Activated T-helper 9 cell treated with anti-CD3 and anti-CD28 coated beads, Interleukin-2, amount 50 U/mL, for 16 hours (primary cell): Measurements from ENCODE around the gene PRR7.

Experiments
- DNase-seq: peaks from one replicate; pipeline ENCODE4 v3.0.0-alpha.2; 2020; ENCODE audit warnings: low read depth

PRR7 gene

GRCh38 chr5:177437623-177438022 is 9.0 kb upstream of the PRR7 start:
- no peak for DNase-seq

DNA sequence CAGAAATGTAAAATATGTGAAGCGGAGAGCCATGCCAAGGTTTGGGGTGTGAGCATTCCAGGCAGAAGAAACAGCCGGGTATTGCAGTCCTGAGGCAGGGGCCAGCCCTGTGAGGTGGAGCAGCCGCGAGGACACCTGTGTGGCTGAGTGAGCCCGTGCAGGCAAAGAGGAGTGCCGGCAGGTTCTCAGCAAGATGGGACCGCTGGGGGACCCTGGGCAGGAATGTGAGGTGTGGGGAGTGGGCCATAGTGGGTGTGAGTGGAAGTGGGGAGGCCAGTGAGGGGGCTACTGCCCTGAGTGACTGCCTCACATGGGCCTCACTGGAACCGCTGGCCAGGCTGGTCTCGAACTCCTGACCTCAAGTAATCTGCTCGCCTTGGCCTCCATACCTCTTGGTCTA is 8.1 kb upstream of the PRR7 start:
- no peak for DNase-seq

DNA sequence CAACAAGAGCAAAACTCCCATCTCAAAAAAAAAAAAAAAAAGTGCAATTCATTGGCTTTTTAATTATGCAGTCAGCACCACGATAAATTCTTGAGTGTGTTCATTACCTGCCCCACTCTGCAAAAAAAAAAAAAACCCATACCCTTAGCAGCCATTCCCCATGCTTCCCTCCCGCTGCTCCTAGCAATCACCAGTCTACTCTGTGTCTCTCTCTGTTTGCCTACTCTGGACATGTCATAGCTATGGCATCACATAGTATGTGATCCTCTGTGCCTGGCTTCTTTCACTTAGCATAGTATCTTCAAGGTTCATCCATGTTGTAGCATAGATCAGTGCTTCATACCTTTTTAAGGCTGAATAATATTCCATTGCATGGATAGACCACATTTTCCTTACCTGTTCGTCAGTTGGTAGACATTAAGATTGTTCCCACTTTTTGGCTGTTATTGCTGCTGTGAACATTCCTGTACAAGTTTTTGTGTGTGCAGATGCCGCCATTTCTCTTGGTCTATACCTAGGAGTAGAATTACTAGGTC is 7.0 kb upstream of the PRR7 start:
- DNase-seq: no peak

DNA sequence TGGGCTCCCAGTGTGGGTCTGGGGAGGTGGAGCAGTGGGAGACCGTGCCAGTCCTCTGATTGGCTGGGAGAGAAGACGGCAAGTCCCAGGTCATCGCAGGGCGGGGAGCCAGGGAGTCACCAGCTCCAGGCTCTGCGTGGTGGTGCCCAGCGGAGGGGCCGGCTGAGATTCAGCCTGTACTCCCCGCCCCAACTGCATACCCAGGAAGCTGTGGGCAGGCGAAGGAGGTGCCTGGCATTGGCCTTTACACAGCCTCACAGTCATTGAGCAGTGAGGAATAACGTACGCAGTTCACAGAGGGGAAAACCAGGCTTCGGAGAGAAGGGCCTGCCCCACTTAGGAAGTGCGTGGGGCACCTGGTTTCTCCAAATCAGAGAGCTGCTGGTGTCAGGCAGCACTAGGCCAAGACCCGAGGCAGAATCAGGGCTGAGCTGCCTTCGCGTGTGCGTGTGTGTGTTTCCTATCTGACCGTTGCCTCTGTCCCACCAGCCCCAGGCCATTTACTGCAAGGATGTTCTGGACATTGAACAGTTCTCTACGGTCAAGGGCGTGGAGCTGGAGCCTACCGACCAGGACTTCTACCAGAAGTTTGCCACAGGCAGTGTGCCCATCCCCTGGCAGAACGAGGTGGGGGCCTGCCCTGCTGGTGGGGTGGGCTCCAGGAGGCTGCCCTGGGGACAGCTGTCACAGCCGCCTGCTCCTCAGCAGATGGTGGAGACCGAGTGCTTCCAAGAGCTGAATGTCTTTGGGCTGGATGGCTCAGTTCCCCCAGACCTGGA is 6.2 kb upstream of the PRR7 start:
- peak; percentile 42 for DNase-seq

DNA sequence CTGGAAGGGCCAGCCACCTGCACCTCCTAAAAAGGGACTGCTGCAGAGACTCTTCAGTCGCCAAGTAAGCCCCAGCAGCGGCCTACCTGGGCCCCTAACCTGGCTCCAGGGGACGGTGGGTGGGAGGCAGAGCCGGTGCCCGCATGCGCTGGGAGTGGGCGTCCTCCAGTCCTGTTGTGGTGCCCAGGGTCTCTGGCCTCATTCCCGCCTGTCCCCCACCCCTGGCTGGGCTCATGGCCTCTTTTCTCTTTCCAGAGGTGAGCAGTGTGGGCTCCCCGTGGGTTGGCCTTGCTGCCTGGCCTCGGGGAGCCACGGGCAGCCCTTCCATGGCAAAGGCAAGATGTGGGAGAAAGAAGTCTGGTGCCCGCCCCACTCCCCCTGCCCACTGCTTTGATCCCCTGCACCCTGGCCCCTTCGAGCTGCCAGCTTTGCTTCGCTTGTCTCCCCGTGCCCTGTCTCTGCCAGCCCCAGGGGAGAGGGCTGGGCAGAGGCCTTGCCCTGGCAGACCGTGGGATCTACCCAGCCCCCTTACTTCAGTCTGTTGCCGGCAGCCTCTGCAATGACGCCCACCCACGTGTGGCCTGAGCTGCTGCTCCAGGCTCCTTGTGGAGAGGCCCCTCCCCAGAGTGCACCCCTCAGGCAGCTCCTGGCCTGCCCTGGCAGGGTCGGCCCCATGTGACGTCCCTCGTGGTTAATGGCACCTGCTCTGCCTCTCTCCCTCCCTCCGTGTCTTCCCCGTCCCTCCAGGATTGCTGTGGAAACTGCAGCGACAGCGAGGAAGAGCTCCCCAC is 5.4 kb upstream of the PRR7 start:
- no peak for DNase-seq

DNA sequence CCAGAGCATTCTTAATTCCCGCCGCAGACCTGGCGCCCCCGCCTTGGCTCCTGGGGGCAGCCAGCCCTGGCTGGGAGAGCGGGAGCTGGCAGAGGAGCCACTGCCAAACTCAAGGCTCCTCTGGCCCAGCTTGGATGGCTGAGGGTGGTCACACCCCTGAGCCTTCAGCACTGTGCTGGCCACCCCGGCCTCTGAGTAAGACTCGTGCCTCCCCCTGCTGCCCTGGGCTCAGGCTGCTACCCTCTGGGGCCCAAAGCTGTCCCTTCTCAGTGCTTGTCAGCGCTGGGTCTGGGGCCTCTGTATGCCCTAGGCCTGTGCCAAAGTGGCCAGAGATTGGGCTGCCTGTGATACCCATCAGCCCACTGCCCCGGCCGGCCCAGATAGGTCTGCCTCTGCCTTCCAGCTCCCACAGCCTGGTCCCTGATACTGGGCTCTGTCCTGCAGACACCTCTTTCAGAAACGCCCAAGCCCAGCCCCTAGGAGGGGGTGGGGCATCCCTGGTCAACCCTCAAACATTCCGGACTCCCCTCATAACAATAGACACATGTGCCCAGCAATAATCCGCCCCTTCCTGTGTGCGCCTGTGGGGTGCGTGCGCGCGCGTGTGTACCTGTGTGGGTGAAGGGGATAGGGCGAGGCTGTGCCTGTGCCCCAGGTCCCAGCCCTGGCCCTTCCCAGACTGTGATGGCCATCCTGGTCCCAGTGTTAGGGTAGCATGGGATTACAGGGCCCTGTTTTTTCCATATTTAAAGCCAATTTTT is 4.4 kb upstream of the PRR7 start:
- no peak for DNase-seq

DNA sequence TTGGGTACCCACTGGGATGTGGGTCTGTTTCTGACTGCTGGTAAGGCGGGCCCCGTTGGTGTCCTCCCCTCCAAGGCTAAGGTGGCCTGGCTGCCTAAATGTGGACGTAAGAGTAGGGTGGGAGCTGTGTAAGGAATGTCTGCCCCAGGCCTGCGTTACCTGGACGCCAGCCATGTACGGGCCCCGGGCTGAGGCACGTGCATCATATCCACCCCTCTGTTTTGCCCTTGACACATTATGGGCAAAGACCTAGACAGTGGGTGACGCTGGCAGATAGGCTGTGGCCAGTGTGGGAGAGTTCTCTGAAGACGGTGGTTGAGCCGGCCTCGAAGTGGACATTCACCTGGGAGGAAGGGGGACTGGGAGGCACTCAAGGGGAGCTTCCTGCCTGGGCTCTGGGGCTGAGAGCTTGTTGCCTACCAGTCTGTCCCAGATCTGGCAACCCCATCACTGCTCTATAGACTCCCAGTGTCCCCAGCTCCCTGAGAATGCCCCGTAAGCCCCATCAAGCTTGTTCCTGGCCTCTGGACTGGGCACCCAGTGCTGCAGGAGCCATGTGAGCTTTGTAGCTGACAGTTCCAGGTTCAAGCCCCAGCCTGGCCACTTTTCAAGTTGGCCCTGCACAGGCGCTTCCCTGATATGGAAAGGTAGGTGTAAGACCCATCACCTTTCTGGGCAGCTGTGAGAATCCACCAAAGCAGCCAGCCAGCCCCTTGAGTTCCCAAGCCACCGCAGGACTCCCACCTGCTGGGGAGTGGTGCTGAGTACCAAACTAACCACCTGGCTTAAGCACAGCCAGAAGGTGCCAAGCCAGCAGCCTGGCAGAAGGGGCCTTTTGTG is 3.2 kb upstream of the PRR7 start:
- no peak for DNase-seq

DNA sequence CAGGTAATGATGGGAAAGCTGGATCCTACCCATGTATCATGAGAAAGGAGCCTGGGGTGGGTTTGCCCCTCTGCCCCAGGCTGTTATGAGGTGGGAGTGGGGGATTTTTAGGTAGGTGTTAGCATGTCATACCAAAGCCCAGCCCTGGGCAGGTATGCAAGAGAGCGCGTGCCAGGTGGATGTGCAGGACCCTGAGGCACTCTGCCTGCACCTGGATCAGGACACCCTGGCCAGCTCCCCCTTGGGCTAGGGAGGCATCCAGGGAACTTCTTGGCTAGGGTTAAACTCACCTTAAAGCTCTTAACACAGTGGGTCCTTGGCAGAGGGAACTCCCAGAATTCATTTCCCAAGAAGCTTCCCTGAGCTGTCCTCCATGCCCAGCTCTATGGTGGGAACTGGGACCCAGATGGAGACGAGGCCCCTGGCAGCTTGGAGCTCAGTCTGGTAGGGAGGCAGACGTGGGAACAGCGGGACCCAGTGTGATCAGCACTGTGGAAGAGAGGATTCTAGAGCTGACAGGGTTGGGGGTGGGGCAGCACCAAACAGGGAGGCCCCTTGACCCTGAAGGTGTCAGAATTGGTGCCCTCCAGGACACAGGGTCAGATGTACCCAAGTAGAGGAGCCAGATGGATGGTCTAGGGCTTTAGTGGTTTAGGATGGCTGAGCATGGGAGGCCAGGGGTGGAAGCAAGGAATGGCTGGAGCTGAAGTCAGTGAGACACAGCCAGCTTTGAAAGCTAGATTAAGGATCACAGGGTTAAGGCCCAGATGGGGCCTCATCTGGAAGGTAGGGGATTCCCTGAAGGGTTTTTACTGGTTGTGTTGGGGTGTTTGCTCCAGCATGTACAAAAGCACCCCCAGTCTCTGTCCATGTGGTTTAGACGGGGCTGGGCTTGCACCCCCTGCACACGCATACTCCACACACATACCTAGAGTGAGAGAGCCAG is 2.2 kb upstream of the PRR7 start:
- DNase-seq: no peak

DNA sequence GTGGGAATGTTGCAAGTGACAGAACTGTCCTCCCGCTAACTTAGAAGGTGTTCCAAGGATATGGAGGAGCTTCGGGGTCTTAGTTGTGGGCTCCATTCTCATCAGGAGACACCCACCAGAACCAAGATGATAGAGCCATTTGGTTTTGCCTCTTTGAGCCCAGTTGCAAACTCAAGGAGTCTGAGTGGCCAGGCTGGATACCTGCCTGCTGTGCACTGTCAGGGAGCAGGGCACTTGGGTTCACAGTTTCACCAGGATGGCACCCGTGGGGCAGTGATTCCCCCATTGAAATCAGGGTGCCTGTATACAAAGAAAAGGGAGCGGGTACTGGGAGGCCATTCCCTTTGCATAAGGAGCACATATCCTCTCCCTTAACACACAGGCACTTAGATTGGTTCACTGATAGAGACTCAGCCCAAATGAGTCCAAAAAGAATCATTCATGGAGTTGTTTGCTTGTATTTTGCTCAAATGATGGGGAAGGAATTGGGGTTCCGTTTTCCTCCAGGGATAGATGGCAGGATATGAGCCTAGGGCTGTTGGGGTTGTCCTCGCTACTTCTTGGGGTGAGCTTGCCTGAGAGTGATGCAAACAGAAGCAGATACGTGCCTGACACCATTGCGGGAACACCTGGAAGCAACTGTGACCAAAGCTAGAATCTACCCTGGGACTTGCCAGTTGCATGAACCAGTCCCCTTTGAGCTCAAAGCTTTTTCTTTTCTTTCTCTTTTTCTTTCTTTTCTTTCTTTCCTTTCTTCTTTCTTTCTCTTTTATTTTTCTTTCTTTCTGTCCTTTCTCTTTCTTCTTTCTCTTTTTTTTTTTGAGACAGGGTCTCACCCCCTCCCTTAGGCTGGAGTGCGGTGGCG is 1.3 kb upstream of the PRR7 start:
- DNase-seq: no peak

GRCh38 chr5:177445917-177446199 is 756 bp upstream of the PRR7 start:
- DNase-seq: no peak

GRCh38 chr5:177447066-177447610 is 524 bp downstream of the PRR7 start:
- DNase-seq: peak; percentile 60

DNA sequence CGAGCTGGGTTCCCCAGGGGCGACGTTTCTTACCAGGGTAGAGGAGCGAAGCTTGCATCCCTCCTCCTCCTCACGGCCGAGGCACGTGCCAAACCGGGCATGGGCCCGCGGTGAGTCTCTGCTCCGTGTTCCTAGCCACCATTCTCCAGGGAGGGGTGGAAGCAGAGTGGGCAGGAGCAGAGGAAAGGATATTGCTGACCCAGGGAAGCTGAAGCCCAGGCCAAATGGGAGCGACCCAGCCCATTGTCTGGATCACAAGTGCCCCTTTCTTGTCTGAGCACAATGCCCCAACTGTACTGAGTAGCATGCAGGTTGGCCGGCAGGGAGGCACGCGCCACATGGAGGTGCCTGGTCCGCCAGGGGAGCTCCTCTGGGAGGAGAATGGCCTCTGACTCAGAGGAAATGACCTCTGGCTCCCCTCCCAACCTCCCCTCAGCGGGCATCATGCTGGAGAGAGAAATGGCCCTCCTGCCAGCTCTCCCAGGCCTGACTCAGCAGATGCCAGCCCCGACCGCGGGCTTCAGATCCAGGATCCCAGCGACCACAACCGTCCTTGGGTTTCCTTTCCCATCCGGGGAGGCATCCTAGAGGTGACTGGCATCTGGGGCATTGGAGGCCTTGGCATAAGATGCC is 1.1 kb downstream of the PRR7 start:
- DNase-seq: no peak

DNA sequence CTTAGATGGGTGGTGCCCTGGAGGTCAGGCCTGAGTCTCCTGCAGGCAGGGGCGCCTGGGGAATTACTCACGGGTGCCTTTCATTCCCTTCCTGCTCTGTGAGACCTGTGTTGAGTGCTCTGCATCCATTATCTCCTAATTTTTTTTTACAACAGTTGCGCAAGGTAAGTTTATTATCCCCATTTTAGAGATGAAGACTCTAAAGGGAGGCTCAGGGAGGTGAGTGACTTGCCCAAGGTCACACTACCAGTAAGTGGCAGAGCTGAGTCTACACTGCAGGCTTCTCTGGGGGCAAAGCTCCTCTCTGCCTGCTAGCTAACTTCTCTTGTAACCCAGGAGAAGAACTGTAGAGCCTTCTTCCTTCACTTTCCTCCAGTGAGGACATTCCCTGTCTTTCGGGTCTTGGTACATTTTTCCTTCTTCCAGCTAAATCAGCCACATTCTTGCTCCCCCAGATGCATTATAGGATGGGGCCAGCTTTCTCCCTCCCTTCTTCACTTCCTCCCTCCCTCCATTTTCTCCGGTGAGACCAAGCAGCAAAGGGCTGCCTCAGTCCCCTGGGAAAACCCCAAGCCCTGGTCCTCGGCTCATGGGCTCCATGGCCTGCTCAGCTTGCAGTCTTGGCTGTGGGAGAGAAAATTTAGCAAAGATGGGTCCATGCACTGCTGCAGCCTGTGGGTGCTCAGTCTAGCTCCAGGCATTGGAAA is 1.8 kb downstream of the PRR7 start:
- no peak for DNase-seq

DNA sequence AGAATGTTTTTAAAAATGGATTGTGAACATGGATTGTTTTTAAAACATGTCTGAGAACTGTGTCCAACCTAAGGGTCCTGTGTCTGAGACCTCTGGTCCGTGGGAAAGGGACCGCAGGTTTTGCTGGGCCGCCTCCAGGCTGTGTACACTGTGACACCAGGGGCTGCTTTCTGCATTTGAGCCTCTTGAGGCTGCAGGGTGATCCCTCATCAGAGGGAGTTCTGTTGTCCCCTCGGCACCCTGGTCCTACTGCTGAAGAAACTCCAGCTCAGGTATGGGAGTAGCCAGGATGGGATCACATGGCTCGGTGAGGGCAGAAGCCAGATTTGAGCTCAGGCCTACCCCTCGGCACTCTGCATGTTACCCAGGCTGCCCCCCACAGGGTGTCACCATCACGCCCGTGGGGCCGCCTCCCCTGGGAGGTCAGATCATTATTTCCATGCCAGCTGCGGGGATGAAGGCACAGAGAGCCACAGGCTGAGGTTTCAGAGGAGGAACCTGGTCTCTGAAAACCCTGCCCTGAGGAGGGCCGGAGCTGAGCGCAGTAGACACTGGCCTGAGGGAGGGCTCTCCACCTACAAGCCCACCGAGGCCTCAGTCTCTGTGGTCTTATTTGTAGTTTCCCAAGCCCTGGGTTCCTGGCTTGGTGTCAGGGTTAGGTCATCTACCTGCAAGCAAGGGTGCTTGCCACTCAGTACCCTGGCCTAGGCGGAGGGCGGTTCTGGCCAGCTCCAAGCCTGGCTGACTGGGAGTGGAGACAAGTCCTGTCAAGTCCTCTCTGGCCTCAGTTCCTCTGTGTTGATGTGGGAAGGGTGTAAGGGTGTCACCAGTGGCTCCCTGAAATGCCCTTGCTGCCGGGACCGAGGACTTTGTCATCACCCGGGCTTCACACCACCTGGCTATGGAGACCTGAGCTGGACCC is 2.8 kb downstream of the PRR7 start:
- DNase-seq: no peak

- DNase-seq: no peak
These were observed 4.2 kb downstream of the PRR7 start for GRCh38 chr5:177450667-177451424.
